ENCODE results near the gene LDB2. TPM values are rescaled to one million over a fixed set of nuclear protein-coding genes. Genes with fewer than 3 reads are reported as not detected.

LDB2 gene
- total RNA-seq, 1 experiment from 2014 or later = not detected

GRCh38 chr4:16802044-16802443, 96.4 kb downstream of the LDB2 start:
- no peak for DNase-seq (ENCODE audit: low spot score)

- DNase-seq (ENCODE audit: low spot score) = no peak
These were observed 97.1 kb downstream of the LDB2 start for GRCh38 chr4:16801356-16801755.

- DNase-seq (ENCODE audit: low spot score) = no peak
These were observed 103.5 kb downstream of the LDB2 start for GRCh38 chr4:16794816-16795445.

GRCh38 chr4:16791460-16791859, 107.0 kb downstream of the LDB2 start:
- no peak for DNase-seq (ENCODE audit: low spot score)

- no peak for DNase-seq (ENCODE audit: low spot score)
These were observed 107.9 kb downstream of the LDB2 start for GRCh38 chr4:16790508-16790907.

GRCh38 chr4:16788868-16789267, 109.6 kb downstream of the LDB2 start:
- no peak for DNase-seq (ENCODE audit: low spot score)

- DNase-seq (ENCODE audit: low spot score) = no peak
These were observed 112.5 kb downstream of the LDB2 start for GRCh38 chr4:16785793-16786527.

GRCh38 chr4:16783119-16783518, 115.3 kb downstream of the LDB2 start:
- no peak for DNase-seq (ENCODE audit: low spot score)

- DNase-seq (ENCODE audit: low spot score) = no peak
These were observed 119.3 kb downstream of the LDB2 start for GRCh38 chr4:16779028-16779675.

GRCh38 chr4:16777726-16778125, 120.7 kb downstream of the LDB2 start:
- DNase-seq (ENCODE audit: low spot score) = no peak

GRCh38 chr4:16775411-16776154, 122.9 kb downstream of the LDB2 start:
- DNase-seq (ENCODE audit: low spot score) = no peak

GRCh38 chr4:16772366-16772850, 126.0 kb downstream of the LDB2 start:
- no peak for DNase-seq (ENCODE audit: low spot score)

- no peak for DNase-seq (ENCODE audit: low spot score)
These were observed 127.6 kb downstream of the LDB2 start for GRCh38 chr4:16770710-16771285.

- DNase-seq (ENCODE audit: low spot score) = no peak
These were observed 130.6 kb downstream of the LDB2 start for GRCh38 chr4:16767861-16768260.

- no peak for DNase-seq (ENCODE audit: low spot score)
These were observed 131.2 kb downstream of the LDB2 start for GRCh38 chr4:16767251-16767650.

GRCh38 chr4:16765546-16765945, 132.9 kb downstream of the LDB2 start:
- no peak for DNase-seq (ENCODE audit: low spot score)

GRCh38 chr4:16764622-16765021, 133.8 kb downstream of the LDB2 start:
- DNase-seq (ENCODE audit: low spot score) = no peak

- DNase-seq (ENCODE audit: low spot score) = no peak
These were observed 137.7 kb downstream of the LDB2 start for GRCh38 chr4:16760617-16761363.

- no peak for DNase-seq (ENCODE audit: low spot score)
These were observed 138.4 kb downstream of the LDB2 start for GRCh38 chr4:16759931-16760582.

GRCh38 chr4:16758816-16759215, 139.6 kb downstream of the LDB2 start:
- DNase-seq (ENCODE audit: low spot score) = no peak

GRCh38 chr4:16758255-16758654, 140.2 kb downstream of the LDB2 start:
- no peak for DNase-seq (ENCODE audit: low spot score)

All from A172 (cell line).